ENCODE measurements around the gene ZBTB48.

DNA sequence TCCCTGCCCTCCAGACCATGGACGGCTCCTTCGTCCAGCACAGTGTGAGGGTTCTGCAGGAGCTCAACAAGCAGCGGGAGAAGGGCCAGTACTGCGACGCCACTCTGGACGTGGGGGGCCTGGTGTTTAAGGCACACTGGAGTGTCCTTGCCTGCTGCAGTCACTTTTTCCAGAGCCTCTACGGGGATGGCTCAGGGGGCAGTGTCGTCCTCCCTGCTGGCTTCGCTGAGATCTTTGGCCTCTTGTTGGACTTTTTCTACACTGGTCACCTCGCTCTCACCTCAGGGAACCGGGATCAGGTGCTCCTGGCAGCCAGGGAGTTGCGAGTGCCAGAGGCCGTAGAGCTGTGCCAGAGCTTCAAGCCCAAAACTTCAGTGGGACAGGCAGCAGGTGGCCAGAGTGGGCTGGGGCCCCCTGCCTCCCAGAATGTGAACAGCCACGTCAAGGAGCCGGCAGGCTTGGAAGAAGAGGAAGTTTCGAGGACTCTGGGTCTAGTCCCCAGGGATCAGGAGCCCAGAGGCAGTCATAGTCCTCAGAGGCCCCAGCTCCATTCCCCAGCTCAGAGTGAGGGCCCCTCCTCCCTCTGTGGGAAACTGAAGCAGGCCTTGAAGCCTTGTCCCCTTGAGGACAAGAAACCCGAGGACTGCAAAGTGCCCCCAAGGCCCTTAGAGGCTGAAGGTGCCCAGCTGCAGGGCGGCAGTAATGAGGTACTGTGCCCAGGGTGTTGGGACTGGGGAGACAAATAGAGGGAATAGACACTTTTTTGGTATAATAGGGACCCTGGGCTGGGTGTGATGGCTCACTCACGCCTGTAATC, 1.0 kb downstream of the ZBTB48 start:
- TF ChIP-seq POLR2A (IDR thresholded peaks at IDR 0.05) (no peak), CTCF (IDR thresholded peaks at IDR 0.05) (no peak)

Data from uterus (tissue), 2 donors.